Dermis microvascular lymphatic vessel endothelial cell (primary cell): ENCODE data around the gene SNW1. TPM values are rescaled to one million over a fixed set of nuclear protein-coding genes. Genes with fewer than 3 reads are reported as not detected.
"Not testable (repeated sequence)": the region's sequence is repeated elsewhere in the genome, so short reads cannot be mapped to it uniquely, and the experiment has no call there.

ENCODE experiments used
- DNase-seq, 2 donors: peaks; one replicate each; pipeline versions ENCODE4 v3.0.0 to v3.0.0-alpha.2; 2010; ENCODE audit warnings: low read depth in 2 of 2
- total RNA-seq: library from RNA; depleted of rRNA; stranded (reverse); fragments of >200 nt; gene quantifications from 2 replicates; pipeline ENCODE4 v1.2.1, GENCODE V29; 2014

Gene SNW1
- 37.2 and 37.5 TPM in 2 replicates for total RNA-seq

DNA sequence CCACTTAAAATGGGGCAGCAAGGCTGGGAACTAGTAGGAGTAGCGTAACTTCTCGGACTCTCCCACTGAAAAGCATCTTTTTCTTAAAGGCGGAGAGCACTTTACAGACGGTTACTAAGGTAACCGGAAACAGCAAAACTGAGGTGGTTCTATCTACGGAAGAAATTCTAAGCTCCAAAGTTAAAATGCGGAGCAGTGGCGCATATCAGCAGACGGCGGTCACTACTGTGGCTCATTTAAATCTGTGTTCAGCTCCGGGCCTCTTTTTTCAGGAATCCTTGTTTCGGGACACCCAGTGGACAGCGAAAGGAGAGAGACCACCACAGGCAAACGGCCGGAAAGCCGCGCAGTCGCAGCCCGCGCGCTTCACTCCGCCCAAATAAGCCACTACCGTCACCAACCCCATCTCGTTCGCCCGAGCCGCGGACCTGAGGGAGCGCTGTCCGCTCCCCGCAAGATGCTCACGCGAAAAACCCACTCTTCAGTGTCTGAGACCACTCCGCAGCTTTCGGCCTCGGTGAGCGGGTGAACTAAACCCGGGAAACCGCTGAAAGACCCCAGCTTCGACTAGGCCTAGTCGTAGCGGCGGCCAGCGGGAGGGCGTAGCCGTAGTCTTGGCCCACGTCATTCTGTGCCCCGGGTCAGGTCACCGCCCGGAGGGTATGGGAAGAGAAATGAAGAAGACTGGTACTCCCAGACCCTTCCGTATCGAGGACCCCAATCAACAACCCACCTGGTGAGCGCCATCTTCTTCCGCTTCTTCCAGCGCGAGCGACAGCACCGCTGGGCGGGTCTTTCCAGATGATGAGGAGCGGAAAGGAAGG lies at the start of gene SNW1:
Gene SNW1, minus strand, starts transcription at position 776 of the 824 bp plus-strand sequence. Its CDS starts 29 bp downstream, at position 747.
- DNase-seq: peak; percentile 93 to 95

DNA sequence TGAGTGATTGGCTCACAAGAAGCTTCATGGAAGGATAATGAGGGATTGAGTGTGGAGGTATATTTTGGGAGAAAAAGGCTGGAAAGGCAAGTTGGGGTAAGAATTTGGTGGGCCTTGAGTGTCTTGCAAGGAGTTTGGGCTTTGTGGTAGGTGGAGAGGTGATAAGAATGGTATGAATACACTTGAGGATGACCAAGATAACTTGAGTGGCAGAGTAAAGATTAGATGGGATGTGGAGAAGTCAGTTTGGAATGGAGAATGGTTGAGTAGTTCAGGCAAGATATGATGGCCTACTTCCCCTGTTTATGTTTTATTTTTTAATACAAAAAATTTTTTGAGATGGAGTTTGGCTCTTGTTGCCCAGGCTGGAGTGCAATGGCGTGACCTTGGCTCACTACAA lies 48.1 kb upstream of the SNW1 start:
- no peak for DNase-seq

DNA sequence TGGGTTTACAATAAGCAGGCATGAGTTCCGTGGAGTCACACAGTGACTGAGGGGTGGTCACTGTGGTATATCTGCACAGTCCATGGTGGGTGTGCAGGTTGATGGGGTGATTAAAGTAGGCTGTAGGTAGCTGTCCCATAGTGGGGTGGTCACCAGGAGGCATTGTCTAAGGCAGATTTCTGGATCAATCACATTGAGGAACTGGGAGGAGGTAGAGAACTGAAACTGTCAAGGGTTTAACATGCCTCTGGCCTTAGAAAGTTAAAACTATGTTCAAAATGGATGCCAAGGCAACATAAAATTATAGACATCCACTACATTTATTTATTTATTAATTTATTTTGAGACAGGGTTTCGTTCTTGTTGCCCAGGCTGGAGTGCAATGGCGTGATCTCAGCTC lies 47.3 kb upstream of the SNW1 start:
- DNase-seq: no peak

DNA sequence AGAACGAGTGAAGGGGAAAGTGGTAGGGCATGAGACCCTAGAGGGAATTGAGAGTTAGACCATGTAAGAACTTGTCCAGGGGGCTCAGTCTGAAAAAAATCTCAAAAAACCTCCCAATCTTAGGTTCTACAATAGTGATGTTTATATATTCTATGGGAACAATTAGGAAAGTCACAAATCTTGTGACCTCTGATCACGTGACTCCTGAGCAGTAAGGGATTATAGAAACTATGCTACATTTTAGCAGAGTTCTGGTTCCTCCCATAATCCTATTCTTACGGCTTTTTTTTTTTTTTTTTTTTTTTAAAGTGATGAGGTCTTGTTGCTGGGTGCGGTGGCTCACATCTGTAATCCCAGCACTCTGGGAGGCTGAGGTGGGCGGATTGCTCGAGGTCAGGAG lies 44.8 kb upstream of the SNW1 start:
- no peak for DNase-seq

DNA sequence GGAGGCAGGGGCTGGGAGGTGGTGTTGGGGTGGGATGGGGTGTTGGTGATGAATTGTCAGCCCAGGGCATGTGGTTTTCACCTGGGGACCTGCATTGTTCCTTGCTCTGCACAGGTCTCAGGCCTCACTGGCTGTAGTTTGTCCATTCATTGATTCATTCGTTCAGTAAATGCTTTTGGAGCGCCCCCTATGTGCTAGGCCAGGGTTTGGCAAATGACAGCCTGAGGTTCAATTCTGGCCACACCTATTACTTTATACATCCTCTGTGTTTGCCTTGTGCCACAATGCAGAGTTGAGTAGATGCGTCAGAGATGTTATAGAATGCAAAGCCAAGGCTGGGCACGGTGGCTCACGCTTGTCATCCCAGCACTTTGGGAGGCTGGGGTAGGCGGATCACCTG lies 43.6 kb upstream of the SNW1 start:
- DNase-seq: peak in 1 of 2 donors; percentile 25

DNA sequence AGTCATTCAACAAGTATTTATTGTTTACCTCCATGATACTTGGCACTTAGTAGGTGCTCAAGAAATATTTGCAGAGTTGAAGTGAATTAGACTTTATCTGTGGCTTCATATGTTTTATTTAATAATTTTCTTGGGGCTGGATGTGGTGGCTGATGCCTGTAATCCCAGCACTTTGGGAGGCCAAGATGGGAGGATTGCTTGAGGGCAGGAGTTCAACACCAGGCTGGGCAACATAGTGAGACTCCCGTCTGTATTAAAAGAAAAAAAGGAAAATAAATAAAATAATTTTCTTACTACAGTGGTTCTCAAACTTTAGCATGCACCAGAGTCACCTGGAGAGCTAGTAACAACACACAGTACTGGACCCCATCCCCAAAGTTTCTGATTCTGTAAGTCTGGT lies 39.9 kb upstream of the SNW1 start:
- no peak for DNase-seq

DNA sequence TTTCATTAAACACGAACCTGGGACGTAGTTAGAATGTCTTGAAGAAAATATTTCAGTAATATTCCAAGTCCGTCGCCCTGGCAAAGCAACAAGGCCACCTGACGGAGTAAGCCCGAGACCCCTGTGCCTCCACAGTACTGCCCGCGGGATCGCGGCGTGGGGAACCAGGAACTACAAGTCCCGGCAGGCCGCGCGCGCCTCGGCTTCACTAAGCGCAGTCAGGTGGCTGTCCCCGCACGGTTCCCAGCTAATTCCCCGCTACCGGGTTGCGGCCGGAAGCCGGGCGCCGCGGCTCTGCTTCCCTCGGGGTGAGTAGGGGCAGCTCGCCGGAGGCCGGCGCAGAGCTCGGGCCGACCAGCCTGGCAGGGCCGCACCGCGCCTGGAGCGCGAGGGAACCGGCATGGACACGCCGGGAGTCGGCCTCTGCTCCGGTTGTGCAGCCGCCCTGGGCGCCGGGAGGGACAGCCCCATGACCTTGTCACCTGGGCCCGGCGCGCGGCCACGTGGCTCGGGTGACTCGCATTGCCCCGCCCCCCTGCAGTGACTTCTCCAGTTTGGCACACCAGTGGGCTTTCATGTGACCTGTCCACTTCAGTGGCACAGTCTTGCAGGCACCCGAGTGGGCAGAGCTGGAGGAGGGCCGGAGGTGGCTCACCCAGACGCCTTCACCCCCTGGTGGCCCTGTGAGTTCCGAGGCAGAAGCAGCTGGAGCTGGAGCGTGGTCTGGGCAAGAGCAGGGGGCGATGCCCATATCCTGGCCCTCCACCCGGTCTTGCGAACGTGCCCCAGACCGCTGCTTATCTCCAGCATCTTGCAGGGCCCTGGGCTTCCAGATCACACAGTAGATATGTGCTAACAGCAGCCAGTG lies 39.1 kb upstream of the SNW1 start, which contains the start of gene ADCK1:
Gene ADCK1, plus strand, starts transcription at position 247 of the 868 bp plus-strand sequence. CDS start 18,870 bp downstream, outside the sequence.
- peak; percentile 63 to 87 for DNase-seq

DNA sequence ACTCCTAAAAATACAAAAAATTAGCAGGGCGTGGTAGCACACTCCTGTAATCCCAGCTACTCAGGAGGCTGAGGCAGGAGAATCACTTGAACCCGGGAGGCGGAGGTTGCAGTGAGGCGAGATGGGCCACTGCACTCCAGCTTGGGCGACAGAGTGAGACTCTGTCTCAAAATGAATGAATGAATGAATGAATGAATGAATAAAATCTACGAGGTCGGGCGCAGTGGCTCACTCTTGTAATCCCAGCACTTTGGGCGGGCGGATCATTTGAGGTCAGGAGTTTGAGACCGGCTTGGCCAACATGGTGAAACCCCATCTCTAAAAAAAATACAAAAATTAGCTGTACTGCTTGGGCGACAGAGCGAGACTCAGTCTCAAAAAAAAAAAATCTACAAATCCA lies 38.5 kb upstream of the SNW1 start:
- not testable (repeated sequence) for DNase-seq

DNA sequence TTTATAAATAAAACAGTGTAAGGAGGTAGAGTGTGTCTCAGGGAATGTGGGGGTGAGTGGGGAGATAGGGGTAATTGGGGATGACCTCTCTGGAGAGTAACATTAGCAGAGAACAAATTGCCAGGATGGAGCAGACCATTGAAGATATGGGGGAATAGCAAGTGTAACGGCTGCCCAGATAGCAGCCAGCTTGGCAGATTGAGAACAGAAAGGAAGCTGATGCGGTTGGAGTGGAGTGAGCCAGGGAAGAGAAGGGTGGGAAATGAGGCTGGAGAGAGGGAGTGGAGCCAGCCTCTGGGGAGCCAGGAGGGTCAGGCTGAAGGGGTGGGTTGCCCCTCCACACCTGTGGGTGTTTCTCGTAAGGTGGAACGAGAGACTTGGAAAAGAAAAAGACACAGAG lies 33.4 kb upstream of the SNW1 start:
- no peak for DNase-seq

DNA sequence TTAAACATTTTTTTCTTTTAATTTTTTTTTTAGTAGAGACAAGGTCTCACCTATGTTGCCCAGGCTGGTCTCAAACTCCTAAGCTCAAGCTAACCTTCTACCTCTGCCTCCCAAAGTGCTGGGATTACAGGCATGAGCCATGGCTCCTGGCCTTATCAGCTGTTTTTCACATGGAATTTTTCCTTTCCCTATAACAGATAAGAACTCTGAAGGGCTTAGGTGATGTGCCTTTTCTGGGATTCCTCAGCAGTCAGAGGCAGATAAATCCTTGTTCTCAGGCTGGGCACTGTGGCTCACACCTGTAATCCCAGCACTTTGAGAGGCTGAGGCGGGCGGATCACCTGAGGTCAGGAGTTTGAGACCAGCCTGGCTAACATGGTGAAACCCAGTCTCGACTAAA lies 32.3 kb upstream of the SNW1 start:
- DNase-seq: not testable (repeated sequence)

DNA sequence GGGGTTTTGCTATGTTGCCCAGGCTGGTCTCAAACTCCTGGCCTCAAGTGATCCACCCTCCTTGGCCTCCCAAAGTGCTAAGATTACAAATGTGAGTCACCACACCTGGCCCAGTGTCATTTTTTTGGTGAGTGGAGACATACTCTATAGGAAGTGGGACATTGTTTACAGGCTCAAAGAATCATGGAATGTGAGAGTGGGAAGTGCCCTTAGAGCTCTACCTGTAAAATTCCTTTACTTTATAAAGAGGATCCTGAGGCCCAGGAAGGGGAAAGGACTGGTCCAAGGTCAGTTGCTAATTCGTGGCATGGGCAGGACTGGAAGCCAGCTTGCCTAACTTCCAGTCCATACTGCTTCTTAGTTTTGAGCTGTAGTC lies 30.3 kb upstream of the SNW1 start:
- no peak for DNase-seq

DNA sequence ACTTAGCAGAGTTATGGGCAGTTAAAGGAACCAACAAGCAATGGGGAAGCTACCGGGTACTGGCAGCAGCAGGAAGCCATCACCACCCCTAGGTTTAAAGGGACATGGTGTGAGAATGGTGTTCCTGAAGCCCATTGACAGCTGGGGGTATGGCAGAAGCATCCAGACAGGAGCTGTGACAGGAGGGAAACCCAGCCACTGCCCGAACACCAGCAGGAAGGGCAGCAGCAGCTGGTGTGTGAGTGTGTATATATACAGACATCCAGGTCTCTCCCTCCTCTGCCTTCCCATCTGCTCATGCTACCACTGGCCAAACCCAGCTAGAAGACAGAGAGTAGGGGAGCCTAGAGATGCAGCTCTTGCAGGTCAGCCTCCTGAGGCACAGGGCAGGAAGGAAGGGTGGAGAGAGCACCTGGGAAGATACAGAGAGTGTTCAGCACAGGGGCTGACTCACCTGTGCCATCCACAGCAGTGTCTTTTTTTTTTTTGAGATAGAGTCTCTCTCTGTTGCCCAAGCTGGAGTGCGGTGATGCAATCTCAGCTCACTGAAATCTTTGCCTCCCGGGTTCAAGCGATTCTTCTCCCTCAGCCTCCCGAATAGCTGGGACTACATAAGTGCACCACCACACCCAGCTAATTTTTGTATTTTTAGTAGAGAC lies 29.7 kb upstream of the SNW1 start:
- no peak for DNase-seq

DNA sequence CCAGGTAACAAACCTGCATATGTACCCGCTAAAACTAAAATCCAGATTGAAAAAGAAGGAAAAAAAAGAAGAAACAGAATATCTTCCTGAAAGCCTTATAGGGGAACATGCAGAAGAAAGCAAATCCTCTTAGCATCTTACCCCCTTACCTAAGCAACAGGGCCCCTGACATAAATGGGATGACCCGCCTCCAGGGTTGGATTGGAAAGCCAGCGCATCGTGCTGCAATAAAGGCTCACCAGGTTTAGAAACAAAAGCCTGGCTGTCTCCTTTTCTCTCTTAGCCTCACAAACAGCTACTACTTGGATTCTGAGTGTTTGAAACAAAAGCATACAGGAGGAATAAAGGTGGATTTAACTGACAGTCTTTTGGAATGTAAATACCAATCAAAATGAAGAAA lies 25.2 kb upstream of the SNW1 start:
- no peak for DNase-seq

DNA sequence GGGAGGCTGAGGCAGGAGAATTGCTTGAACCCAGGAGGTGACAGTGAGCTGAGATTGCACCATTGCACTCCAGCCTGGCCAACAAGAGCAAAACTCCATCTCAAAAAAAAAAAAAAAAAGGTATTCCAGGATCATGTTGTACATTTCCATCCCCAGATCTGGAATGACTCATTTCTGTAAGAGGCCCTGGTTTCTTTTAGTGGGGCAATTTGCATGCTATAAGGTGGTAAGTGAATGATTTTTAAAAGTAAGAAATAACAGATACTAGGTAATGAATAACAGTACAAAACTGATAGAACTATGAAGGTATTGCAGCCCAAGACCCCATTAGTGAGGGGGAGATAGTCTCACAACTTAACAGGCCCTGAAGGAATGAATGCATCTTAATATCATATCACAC lies 21.2 kb upstream of the SNW1 start:
- no peak for DNase-seq

DNA sequence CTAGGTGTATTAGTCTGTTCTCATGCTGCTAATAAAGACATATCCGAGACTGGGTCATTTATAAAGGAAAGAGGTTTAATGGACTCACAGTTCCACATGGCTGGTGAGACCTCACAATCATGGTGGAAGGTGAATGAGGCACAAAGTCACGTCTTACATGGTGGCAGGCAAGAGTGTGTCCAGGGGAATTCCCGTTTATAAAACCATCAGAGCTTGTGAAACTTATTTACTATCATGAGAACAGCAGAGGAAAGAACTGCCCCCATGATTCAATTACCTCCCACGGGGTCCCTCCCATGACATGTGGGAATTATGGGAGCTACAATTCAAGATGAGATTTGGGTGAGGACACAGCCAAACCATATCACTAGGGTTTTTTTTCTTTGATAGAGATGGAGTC lies 13.0 kb upstream of the SNW1 start:
- DNase-seq: not testable (repeated sequence)

DNA sequence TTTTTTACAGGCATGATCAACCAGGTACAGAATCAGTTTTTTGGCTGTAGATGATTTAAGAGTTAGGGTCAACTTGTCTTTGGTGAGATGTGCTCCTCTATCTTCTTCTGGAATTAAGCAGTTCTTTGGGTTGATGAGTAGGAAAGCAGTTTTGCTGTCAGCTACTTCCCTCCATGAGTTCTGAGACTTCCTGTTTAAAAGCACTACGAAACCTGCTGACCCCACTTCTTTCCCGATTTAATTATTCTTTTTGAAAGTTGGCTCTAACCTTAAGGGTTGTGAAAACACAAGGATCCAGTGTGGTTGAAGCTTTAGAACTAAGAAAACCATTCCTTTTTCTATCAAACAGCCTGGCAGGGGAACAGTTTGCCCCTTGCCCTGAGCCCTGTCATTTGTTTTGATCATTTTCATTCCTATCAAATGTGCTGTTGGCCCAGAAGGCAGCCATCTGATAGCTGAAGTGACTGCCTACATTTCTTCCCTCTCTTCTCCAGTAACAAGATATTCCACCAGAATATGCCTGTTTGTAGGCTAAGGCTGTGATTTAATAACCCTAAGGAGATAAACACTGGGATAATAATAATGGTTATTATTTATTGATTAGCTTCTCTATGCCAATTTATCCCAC lies 7.6 kb upstream of the SNW1 start:
- DNase-seq: not testable (repeated sequence)

DNA sequence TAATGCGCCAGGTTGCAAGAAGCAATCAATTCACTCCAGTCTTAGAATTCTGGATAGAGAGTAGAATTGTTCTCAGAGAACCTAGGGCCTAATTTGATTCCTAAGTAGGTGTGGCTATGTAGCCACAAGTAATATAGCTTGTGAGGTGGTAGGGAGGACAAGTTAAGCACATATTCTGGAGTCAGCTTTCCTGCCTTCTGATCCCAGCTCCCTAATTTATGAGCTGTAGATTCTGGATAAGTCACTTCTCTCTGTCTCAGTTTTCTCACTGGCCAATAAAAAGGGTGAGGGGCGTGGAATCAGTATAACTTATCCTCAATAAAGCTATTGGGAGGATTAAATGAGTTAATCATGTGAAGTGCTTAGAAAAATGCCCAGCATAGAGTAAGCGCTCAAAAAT lies 3.0 kb upstream of the SNW1 start:
- DNase-seq: no peak

DNA sequence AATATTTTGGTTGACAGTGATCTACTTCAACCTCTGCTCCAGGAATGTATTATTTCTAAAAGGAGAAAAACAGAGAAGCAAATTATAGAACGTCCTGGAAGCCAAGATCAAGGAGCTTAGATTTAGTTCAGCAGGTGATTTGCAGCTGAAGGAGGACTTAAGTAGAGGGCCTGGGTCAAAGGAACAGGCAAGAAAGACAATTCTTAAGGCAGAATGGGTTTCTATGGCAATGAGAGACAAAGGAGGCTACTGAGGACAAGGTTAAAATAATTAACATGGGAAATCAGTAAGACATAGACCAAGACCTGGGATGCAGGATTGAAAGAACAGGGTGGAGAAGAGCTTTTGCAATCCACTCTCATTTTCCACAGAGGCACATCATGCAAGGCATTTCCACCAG lies 2.4 kb upstream of the SNW1 start:
- no peak for DNase-seq

DNA sequence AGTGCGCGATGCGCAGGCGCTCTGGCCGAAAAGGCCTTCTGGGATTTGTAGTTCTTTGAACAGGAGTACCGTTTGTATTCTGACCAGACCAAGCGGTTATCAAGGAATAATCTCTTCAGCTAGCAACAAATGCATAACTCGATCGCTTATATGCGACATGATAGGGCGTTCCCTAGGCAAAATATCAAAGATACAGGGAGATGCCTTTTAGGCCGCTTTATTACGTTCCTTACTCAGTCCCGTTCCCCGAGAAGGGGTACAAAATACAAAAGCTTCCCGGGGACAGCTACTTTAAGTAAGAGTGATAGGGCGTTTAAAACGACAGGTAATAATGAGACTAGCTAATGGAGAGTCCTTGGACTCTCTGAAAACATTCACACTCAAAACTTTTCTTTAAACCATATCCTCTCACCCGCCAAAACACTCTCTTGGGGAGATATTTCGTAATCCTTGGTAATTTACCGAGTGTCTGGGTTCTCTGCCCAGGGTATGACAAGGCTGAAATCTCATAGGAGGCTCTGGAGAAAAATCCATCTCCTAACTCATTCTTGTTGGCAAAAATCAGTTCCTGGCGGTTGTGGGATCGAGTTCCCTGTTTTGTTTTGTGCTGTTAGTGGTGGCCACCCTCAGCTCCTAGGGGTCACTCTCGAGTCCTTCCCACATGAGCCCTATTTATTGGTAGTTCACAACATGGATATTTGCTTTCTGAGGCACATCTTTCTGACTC lies 412 bp upstream of the SNW1 start:
- DNase-seq: peak in 1 of 2 donors; percentile 36

DNA sequence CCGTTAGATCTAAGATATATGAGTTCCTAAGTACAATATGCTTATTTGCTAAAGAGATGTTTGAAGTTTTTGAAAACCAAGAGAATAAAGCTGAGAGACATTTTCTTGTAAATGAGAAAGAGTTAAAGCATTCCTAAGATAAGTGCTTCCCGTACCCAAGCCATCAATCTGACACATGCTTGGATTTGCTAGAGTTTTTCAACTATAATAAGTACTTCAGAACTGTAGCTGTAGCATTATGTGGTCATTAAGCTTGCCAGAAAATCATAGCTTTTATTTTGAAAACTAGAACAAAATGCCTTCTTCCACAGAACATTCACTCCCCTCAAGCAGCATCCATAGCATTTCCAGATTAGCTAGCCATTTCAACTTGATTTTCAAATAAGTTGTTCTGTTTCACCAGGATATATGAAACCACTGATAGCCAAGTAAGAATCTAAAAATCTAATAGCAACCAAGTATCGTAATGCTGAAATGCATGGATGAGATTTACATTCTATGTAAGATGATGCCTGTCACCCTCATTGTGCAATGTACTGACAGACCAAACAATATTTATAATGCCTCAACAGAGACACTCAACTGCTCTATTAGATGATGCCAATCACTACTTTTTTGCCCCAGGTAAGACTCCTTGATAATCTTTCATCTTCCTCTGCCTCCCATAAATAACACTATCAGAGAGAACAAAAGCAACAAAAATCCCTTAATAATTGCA lies 8.0 kb downstream of the SNW1 start:
- no peak for DNase-seq
